Right ventricle myocardium inferior (tissue), 1 donor: ENCODE data around the gene NES. TPM values are rescaled to one million over a fixed set of nuclear protein-coding genes. Genes with fewer than 3 reads are reported as not detected.

ENCODE experiments used
- ATAC-seq: fragments of 200-7000 bp; cut with Tn5 transposase; one replicate; pipeline ENCODE4 v1.9.1; 2020; ENCODE audit warnings: mild to moderate bottlenecking, moderate library complexity
- DNase-seq: peaks from one replicate; pipeline ENCODE4 v3.0.0; 2021; ENCODE audit errors: missing footprints
- intact Hi-C: fragments of 100-400 bp; cut with DNase I; formaldehyde crosslinking; loops from one replicate; pipeline ENCODE4 v1.11.0; 2022
- long read RNA-seq: library from polyadenylated mRNA; unstranded; transcript quantifications from one replicate; pipeline ENCODE4 v2.0.0, GENCODE V29; 2021
- total RNA-seq: library from RNA; stranded (reverse); fragmentation: NEBNext Ultra II Directional; extraction: Animal tissue kit (Norgen Biotek cat#: 25700); gene quantifications from one replicate; pipeline ENCODE4 v1.2.1, GENCODE V29; 2021
- donor health status: DM: no; HTN: yes; CAD: no; lungs with severe emphysema.

NES gene, protein sequence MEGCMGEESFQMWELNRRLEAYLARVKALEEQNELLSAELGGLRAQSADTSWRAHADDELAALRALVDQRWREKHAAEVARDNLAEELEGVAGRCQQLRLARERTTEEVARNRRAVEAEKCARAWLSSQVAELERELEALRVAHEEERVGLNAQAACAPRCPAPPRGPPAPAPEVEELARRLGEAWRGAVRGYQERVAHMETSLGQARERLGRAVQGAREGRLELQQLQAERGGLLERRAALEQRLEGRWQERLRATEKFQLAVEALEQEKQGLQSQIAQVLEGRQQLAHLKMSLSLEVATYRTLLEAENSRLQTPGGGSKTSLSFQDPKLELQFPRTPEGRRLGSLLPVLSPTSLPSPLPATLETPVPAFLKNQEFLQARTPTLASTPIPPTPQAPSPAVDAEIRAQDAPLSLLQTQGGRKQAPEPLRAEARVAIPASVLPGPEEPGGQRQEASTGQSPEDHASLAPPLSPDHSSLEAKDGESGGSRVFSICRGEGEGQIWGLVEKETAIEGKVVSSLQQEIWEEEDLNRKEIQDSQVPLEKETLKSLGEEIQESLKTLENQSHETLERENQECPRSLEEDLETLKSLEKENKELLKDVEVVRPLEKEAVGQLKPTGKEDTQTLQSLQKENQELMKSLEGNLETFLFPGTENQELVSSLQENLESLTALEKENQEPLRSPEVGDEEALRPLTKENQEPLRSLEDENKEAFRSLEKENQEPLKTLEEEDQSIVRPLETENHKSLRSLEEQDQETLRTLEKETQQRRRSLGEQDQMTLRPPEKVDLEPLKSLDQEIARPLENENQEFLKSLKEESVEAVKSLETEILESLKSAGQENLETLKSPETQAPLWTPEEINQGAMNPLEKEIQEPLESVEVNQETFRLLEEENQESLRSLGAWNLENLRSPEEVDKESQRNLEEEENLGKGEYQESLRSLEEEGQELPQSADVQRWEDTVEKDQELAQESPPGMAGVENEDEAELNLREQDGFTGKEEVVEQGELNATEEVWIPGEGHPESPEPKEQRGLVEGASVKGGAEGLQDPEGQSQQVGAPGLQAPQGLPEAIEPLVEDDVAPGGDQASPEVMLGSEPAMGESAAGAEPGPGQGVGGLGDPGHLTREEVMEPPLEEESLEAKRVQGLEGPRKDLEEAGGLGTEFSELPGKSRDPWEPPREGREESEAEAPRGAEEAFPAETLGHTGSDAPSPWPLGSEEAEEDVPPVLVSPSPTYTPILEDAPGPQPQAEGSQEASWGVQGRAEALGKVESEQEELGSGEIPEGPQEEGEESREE (N-terminal part only)
- 131 TPM for total RNA-seq
- long read RNA-seq, full-length matches to known transcripts = 3 of 34 reads
- long read RNA-seq, partial matches to known transcripts = 0 of 34 reads
- long read RNA-seq, other reads (novel, unspliced or antisense) = 31 of 34 reads

DNA sequence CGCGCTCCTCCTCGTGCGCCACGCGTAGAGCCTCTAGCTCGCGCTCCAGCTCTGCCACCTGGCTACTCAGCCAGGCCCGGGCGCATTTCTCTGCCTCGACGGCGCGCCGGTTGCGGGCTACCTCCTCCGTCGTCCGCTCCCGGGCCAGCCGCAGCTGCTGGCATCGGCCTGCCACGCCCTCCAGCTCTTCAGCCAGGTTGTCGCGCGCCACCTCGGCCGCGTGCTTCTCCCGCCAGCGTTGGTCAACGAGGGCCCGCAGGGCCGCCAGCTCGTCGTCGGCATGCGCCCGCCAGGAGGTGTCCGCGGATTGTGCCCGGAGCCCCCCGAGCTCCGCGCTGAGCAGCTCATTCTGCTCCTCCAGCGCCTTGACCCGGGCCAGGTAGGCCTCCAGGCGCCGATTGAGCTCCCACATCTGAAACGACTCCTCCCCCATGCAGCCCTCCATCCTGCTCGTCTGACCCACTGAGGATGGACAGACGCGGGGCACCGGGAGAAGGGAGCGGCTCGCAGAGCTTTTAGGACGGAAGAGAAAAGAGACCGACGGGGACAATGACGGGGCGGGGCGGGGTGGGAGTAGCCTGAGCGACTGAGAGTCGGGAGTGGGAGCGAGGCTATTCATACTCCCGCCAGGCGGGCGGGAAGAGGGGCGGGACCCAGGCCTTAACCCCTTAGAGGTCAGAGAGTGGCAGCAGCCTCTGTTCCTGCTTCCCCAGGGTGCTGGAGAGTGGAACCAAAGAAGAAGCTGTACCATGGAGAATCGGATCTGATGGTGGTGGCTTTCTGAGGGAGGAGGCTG, at the start of gene NES:
Gene NES, minus strand, starts transcription at position 588 of the 796 bp plus-strand sequence. Its CDS starts 143 bp downstream, at position 445.
- ATAC-seq = peak; percentile 90
- intact Hi-C loops = no loop called here
- DNase-seq = peak; percentile 78

DNA sequence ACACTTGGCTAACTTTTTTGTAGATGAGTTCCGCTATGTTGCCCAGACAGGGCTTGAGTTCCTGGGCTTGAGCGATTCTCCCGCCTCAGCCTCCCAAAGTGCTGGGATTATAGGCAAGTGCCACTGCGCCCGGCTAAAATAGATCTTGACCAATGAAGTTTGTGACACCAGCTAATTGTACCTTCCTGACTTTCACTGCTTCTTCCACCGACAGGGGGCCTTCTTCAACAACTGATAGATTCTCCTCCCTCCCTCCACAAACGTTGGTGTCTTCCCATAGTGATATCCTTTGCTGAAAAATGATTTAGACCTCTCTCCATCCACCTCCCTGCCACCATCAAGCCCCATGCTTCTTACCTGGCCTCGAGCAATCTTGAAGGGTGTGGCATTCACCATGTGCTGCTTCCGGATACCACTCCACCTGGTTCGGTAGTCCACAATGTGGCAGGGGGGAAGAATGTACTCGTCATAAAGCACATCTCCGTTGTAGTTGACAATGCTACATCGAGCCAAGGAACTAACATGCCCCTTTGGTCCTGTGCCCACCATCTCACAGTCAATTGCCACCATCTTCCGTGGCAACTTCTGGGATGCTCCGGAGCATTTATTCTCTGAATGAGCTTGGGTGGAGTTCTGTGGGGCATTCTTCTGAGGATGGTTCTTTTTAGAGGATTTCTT, 49.5 kb upstream of the NES start:
- intact Hi-C loops = no loop called here
- no peak for ATAC-seq

DNA sequence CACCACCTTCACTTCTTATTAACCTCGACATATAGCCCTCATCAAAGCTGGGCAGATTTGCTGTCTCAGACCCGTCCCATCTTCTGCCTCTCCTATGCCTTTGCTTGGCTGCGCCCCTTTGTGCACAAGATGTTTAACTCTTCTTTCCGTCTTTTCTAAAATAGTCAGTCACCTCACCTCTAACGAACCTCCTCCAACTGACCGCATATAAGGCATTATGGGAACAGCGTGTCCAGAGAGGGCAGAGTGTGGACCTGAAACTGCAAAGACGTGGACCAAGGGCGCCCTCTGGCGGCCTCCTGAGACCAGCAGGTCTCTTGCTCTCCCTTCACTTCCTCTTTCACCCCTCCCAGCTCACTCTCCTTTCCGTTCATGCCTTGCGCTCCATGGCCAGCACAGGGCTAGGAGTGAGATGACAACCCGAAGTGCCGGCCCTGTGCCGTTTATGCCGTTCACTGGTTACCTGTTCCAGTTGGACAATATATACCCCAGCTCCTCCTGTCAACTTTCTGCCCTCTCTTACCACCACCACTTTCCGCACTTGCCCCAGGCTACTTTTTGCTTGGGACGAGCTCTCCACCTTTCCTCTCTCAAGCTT, 48.6 kb upstream of the NES start:
- DNase-seq (peak; percentile 94), ATAC-seq (peak; percentile 75)
- intact Hi-C loops = loop anchor here (1.0 kb wide), 1 partner anchor 36 kb away; no protein-coding TSS in a partner anchor

More for the DNA sequence above, 49.5 kb upstream of the NES start:
- DNase-seq = no peak

DNA sequence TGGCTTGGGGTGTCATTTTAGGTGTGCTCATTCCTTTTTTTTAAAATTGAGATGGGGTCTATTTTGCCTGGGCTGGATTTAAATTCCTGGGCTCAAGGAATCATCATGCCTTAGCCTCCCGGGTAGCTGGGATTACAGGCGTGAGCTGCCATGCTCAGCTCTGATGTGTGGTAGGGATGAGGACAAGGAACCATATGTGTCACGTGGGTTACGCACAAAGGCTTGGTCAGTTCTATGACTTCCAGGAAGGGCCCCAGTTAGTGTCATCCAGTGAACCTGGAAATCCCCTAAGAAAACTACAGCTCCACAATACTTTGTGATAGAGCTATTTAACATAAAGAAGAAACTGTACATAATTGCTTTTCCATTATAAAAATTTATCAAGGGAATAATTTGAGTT, 44.3 kb upstream of the NES start:
- no peak for DNase-seq
- ATAC-seq = no peak
- intact Hi-C loops = no loop called here

DNA sequence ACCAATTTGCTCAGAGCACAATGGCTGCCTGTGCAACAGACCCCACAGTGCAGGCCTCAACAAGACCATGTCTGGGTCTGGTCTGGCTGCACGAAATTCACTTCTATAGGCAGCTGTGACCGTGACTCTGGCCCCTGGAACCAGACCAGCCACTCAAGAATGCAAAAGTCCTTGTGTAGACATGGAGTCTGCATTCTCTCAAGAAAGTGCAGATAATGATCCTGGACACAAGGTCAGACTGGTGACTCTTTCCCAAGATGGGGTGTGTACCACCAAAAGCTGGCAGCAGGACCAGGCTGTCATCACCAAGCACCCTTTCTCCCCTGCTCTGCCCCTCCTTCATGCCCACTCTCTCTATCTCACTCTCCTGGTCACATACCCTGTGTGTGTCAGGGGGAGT, 43.9 kb upstream of the NES start:
- DNase-seq (peak; percentile 25), ATAC-seq (no peak)
- intact Hi-C loops = no loop called here

DNA sequence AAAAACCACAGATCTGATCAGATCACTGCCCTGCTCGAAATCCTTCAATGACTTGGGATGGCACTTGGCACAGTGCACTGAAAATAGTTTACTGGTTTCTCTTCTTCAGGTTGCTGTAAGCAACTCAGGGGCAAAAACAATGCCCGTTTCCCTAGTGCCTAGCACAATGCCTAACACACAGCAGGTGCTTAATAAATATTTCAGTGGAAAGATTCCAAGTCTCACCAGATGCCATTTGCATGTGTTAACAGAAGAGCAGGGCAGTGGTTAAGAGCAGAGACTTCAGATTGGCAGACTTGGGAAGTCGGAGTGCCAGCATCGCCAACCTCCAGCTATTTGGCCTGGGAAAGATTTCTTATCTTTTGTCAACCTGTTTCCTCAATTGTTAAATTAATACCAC, 40.1 kb upstream of the NES start:
- ATAC-seq (no peak), DNase-seq (peak; percentile 5)
- intact Hi-C loops = no loop called here

DNA sequence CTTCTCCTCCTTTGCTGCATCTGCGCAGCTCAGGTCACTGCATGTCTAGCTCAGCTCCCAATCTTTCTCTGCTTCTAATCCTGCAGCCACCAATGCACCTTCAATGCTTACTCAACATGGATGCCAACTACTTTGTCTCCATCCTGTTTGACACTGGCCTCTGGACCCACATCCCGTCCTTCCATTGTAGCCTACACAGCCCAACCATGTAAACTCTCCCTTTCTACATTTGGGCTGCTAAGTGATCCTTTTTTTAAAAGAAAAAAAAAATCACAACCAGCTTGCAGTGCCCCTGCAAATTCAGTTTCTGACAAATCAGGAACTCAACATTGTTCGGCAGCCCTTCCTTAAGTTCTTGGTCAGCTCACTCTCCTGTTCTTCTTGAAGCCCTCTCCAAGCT, 37.6 kb upstream of the NES start:
- intact Hi-C loops = no loop called here
- ATAC-seq (no peak), DNase-seq (no peak)

DNA sequence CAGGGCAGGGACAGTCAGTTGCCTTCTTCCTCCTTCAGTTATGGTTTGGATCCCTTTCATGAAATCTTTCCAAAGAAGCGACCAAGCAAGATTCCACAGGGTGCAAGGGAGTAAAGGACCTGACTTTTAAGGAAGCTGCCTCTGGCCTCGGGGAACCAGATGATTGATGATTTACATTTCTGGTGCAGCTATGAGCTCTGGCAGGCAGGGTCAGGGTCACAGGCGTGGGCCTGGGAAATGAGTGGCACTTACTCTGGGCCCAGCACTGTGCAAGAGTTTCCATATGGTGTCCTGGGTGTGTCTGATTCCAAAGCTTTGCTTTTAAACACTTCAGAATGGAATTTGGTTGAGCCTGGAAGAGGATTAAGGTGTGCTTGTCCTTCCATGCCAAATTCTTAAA, 35.4 kb upstream of the NES start:
- DNase-seq (peak; percentile 20), ATAC-seq (no peak)
- intact Hi-C loops = no loop called here

DNA sequence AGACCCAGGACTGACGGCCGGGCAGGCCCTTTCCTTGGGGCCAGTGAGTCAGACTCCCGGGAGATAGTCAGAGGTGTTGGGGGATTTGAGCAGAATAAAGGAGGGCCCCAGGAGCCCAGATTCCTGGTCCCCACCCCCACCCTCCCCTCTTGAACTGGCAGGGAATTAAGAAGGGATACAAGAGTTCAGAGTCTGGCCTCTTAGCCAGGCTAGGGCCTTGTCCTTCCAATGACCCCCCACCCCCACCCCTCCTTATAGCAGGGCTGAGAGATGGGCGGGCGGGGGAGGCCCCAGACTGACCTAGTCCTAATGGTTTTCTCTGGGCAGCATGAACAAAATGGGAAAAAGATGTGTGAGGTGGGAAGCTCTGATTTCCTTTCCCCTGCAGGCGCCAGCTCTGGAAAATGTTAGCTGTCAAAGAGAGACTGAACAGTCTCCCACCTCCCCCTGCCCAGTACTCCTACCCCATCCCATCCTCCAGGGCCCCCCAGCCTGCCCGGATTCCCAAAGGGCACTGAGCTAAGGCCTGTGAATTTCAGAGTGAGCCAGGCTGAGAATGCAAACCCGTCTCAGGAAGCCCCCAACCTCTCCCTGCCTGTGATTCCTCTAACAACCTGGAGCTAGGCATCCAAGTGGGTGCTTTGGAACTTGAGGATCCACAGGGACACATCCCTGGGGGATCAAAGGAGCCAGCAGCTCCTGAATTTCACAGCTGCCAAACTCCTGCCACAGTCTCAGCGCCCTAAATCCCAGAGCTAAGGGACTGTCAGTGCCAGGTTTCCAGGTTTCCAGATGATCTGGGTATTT, 34.0 kb upstream of the NES start:
- no peak for DNase-seq
- no peak for ATAC-seq
- intact Hi-C loops = no loop called here

DNA sequence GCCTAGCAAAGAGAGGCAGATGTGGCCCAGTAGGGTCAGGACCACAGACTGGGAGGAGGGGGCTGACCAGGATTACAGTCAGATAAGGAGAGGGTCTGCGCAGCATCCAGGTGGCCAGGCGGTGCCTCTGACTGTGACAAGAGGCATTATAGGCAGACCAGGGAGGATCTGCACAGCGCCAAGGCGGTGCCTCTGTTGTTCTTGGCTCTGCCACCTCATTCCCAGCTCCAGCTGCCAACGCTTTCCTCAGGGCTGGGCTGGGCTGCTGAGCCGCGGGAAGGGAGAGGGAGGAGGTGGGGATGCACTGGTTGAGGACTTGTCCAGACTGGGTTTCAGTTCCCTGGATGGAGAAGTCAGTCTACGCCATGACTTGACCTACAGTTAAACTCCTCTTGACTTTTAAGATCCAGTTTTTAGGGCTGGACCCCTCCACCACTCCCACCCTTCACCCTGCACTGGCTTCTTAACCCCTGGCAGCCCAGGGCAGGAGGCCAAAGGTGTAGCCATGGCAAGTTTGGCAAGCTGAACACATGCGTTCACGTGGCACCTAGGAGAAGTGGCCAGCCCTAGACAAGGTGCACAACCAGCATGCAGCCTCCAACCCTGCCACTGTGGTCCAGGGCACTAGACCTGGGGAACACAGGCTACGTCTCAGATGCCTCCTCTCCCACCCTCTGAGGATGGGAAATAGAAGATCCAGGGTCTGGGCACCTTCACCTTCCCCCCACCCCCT, 32.7 kb upstream of the NES start:
- DNase-seq (no peak), ATAC-seq (peak; percentile 75)
- intact Hi-C loops = no loop called here

DNA sequence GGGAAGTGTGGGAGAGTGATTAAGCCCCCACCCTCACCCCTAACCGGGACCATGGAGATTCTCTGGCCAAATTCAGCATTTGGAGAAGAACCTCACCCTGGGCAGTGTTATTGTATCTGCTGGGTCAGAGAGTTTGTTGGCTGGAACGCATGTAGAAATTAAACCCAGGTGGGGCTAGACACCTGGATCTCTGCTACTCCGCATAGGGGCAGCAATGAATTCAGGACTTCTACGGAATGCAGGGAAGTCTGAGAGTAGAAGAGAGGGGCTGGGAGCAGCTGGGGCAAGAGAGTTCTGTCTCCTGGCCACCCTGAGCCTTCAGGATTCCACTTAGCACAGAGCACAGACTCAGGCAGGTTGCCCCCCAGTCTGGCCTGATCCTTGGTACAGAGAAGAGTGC, 31.8 kb upstream of the NES start:
- ATAC-seq (no peak), DNase-seq (no peak)
- intact Hi-C loops = no loop called here

DNA sequence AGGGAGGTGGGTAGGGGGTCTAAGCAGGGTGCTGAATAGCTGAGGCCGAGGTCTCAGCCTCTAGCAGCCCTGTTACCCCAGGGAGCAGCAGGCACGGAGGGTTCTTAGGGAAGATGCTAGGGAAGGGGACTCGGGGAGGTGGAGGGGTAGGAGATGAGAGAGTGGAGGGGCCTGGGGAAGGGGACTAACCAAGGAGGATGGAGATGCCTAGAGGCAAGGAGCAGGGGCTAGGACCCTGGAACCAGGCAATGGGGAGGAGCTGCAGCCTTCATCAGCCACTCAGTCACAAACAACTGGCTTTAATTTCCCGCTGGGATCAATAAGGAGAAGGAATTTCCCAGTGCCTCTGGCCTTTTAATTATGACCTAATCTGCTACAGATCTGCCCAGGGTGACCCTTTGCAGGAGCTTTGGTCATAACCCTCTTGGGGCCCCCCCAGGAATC, 31.0 kb upstream of the NES start:
- no peak for DNase-seq
- no peak for ATAC-seq
- intact Hi-C loops = no loop called here

DNA sequence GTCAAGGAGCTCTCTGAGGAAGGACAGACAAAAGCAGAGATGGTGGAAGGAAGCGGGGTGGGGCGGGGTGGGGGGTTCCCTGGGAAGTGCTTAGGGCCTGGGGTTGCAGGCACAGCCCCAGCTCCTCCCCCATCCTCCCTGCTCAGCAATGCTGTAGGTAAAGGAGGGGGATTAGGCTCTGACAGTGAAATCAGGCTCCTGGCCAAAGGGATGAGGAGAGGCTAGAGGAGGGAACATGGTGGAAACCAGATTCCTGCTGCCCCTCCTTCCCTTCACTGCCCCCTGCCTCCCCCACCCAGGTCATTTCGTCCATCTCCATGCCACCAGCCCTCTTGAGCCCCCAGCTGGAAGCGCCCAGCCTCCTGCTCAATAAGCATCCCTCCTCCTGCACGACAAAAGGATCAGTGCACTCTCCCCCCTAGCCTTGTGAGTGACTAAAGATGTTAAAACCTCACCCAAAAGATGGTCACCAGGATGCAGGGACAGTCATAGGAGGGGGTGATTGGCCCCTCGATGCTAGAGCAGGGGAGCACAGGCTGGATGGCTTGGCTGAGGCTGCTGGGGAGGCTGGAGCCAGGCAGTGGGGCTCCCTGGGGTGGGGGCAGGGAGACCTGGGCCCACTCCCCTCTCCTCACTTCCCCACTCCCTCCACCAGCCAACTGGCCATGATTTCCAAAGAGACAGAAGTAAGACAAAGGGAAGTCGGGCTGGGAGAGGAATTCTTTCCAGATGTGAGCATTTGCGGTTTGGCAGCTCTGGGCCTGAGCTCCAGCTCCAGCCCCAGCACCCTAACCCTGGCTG, 30.4 kb upstream of the NES start:
- intact Hi-C loops = no loop called here
- DNase-seq (peak; percentile 25), ATAC-seq (no peak)

DNA sequence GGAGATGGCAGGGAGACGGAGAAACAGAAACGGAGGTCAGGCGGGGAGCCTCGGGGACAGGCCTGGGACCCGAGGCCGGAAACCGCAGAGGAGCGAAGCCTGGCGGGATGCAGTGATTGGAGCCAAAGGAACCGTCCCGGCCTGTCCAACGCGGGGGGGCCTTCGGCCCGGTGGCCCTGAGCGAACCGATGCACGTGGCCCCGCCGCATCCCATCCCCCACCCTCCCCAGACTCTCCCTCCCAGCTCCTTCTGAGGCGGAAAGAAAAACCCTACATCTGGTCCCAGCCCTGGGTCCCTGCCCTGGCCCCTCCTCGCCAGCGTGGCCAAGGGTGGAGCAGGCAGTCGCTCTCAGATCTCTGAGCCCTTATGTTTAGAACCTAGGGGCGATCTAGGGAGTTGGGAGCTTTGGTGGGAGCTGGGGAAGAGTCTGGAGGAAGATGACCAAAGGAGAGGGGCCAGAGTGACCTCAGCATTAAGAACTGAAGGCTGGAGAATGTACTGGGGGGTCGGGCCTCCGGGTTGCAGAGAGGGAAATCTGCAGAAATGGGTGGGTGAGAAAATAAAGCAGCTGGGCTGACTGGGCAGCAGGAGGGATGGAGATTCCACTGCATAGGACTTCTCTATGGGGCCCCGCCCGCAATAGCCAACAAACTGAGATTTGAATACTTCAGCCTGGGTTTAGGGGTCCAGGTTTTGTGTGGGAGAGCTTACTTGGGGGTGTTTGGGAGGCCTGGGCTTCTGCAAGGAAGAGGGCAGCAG, 29.6 kb upstream of the NES start:
- DNase-seq (peak; percentile 67), ATAC-seq (peak; percentile 68)
- intact Hi-C loops = no loop called here
